GM21723 (cell line): ENCODE results near the gene PLPPR5.
"Not testable (repeated sequence)": the region's sequence is repeated elsewhere in the genome, so short reads cannot be mapped to it uniquely, and the experiment has no call there.

Experiments used
- ATAC-seq: cut with Tn5 transposase; IDR thresholded peaks from one replicate; pipeline ENCODE4 v1.9.1; 2021; ENCODE audit warnings: mild to moderate bottlenecking, moderate library complexity; ENCODE audit not compliant: unreplicated experiment

PLPPR5 gene, protein sequence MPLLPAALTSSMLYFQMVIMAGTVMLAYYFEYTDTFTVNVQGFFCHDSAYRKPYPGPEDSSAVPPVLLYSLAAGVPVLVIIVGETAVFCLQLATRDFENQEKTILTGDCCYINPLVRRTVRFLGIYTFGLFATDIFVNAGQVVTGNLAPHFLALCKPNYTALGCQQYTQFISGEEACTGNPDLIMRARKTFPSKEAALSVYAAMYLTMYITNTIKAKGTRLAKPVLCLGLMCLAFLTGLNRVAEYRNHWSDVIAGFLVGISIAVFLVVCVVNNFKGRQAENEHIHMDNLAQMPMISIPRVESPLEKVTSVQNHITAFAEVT

DNA sequence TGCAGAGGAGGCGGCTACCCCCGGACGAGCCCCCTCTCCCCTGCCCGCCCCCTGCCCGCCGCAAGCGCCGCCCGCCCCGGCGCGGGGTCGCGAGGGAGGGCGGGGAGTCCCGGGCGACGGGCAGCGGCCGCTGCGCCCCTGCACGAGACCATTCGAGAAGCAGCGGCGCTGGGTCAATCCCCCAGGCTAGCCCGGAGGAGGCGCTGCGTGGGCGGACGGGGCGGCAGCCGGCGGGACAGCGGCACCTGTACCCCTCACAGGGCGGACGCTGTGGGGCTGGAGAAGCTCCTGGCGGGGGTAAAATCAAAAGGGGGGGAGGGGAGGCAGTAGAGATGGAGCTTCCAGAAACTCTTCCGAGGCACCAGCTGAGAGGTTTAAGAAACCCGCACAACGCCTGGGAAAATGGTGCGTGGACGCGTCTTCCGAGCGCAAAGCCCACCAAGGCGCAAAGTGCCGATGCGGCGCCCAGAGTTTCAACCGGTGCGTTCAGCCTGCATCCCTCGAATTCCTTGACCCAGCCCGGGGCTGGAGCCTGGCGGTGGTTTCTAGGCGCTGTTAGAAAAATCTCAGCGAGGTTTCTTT is at the start of gene PLPPR5:
TSS of gene PLPPR5 (minus strand) at position 1 of the 582 bp plus-strand sequence. CDS start 190 bp downstream, outside the sequence.
- ATAC-seq, result no peak

DNA sequence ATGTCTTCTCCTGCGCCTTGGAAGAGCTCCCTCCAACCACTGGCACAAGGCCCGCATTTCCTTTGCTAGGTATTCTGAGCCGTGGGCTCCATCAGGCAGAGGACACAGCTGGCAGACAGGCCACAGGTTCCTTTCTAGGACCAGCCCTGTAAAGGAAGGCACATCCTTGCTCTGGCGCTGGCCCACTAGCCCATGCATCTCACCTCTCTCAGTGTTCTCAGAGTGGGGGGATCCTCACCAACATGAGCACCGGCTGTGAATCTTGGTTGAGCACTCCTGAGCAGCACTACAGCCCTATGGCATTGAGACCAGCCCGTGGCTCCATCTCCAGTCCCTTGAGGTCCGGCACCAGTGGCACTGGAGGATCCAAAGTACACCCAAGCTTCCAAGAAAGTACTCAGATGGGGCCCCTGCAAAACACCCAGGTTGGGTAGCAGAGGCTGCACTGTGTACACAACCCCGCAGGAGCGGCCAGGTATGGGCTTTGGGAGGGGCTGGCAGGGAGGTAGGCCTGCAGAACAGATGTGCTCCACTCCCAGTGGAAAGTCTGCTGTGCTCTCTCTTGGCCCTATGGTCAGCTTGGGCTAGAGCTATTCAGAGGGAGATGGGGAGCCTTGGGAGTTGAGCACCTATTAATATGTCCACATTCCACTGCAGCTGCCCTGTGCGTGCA is 47.1 kb upstream of the PLPPR5 start:
- ATAC-seq, result no peak

DNA sequence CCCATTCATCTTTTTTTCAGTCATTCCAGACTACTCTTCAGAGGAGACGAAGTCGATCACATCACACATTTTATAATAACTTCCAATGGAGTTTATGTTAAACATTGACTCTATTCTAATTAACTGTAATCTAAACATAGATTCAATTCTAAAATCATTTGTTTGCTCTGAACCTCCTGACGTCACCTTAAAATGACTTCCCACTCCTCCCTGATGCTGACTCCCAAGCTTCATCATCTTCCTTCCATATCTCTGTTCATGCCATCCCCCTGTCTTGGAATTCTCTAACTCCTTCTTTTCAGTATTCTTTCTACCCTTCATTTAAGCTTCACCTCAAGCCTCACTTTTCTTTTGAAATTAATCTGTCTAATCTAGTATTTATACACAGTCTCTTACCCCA is 45.1 kb upstream of the PLPPR5 start:
- ATAC-seq, result no peak

DNA sequence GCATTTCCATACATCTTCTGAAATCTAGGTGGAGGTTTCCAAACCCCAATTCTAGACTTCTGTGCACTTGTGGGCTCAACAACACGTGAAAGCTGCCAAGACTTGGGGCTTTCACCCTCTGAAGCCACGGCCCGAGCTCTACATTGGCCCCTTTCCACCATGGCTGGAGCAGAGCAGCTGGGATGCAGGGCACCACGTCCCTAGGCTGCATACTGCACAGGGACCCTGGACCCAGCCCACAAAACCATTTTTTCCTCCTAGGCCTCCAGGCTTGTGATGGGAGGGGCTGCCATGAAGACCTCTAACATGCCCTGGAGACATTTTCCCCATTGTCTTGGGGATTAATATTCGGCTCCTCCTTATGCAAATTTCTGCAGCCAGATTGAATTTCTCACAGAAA is 32.1 kb upstream of the PLPPR5 start:
- ATAC-seq, result not testable (repeated sequence)

DNA sequence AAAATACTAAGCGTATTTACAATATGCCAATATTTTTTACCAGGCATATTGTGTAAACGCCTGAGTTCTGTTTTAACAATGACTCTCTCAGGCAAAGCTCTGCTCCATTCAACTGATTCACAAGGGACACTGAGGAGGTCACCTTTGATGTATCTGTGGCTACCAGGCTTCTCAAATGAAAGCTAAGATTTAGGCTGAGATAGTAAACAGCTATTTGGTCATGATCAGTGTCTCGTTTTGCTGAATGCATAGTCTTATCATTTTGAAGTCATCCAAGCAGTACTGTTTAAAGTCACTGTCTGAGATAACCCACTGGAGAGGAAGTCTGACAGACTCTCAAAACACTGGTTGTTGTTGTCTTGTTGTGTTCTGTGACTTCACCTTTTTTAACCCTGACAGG is 13.7 kb upstream of the PLPPR5 start:
- ATAC-seq, result no peak

DNA sequence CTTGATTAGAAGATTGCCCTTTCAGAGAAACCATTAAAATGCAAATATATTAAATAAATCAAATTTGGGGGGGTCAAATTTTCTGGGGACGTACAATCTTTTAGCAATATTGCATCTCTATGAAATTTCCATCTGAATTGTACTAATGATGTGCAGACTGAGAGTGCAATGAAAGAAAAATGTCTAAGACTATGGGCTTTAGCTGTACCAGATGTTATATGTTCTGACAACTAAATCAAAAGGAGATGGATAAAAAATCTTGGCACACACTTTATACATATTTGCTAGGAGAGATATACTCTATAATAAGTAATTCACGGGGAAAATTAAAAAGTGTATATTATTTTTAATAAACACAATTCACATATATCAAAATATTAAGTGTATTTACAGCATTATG is 13.0 kb upstream of the PLPPR5 start:
- no peak for ATAC-seq

DNA sequence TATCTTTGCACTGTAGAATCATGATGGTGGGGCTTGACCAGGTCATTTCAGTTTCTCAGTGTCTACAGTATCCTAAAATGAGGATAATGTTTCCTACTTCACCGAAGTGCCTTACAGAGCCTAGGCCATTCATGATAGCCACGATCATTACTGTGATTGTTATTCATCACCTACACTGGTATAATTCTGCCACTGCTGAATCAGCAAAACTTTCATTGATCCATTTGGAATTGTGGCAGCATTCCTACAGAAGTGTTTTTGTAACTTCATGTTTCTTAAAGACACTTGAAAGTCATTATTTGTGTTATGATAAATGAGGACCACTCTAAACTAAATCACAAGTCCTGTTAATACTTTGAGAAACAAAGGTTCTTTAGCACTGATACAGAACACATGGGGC is 6.0 kb upstream of the PLPPR5 start:
- no peak for ATAC-seq

DNA sequence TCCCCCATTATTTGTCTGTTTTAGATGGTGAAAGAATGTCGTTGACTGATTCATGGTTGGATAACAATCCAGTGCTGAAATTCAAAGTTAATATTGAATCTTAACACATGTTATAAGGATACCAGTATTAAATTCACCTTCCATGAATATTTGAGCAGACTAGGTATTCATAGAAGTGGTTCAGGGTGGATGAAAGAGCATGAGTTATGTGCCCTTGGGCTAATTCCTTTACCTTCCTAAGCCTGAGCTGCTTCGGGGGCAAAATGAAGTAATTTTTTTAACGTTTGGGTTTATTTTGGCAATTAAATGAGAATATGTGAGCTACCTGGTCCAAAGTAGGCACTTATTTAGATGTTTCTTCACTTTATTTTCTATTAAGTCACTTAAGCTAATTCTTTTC is 2.7 kb upstream of the PLPPR5 start:
- no peak for ATAC-seq

DNA sequence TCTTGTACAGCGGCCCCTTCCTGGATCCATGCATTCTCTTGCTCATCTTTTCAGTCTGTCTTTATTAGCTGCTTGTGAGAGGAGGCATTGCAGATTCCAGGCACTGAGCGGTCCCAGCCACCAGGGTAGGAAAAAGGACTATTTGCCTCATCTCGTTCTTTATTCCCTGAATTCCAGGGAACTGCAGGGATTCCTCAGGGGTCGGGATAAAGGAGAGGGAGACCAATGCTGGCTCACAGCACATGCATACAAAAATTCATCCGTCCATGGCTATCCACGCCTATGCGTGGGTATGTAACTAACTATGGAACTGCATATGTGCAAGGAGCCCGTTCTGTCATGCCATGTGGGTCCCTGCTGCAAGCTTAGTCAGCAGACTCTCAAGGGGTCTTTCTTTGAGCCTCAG is 879 bp upstream of the PLPPR5 start:
- no peak for ATAC-seq

DNA sequence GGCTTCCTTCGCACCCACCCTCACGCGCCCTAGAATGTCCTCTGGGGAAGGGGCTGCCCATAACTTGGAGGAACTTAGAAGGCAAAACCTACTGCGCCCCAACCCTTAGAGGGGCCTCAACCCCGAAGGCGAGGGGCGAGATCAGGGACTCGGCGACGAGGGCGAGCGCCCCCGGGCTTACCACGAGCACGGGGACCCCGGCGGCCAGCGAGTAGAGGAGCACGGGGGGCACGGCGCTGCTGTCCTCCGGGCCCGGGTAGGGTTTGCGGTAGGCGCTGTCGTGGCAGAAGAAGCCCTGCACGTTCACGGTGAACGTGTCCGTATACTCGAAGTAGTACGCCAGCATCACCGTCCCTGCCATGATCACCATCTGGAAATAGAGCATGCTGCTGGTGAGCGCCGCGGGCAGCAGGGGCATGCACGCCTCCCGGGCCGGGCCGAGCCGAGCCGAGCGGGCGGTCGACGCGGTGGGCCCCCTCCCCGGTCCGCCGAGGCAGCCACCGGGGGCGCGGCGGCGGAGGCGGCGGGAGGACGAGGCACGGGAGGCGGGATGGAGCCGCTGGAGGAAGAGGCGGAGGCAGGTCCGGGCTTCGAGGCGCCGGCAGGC is 304 bp downstream of the PLPPR5 start:
- ATAC-seq, result no peak

DNA sequence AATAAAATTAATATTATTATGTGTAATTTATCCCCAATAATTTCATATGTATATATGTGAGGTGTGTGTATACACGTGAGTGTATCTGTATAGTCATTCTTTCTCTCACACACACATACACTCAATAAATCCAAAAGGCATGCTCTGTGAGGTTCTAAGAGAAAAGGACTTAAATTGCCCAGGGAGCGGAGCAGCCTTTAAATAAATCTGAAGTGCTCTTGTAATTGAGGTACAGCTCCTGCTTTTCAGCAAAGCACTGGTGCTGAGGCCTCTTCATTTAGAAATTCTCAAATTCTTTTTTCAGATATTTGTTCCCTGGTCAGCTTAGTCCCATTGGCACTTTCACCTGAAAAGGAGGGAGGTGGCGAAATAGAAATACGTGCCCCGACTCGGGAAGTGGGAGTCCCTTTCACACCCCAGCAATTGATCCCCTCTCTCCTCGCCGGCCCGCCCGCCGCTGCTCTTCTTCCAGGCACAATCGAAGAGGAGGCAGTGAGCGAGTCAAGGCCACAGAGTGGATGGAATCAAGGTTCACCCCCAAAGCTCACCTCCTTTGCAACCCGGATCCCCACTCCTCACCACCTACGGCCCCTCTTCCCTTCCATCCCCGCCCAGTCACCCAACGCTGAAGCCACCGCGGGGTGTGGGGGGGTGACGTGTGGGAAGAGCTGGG is 944 bp downstream of the PLPPR5 start:
- ATAC-seq, result no peak

DNA sequence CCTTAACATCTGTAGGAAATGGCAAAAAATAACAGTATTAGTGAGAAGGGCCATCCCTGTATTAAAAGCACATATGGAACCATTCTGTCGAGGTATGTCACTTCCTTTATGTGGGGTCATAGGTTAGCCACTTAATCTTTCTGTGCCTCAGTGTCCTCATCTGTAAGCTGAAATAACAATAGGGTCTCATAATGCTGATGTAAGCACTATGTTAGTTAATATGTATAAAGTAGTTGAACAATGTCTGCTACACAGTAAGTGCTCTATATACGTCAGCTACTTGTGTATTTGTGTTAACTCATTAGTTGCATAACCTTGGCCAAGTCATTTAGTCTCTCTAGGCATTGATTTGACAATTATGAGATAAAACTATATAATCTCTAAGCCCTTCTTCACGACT is 11.8 kb downstream of the PLPPR5 start:
- ATAC-seq, result no peak

DNA sequence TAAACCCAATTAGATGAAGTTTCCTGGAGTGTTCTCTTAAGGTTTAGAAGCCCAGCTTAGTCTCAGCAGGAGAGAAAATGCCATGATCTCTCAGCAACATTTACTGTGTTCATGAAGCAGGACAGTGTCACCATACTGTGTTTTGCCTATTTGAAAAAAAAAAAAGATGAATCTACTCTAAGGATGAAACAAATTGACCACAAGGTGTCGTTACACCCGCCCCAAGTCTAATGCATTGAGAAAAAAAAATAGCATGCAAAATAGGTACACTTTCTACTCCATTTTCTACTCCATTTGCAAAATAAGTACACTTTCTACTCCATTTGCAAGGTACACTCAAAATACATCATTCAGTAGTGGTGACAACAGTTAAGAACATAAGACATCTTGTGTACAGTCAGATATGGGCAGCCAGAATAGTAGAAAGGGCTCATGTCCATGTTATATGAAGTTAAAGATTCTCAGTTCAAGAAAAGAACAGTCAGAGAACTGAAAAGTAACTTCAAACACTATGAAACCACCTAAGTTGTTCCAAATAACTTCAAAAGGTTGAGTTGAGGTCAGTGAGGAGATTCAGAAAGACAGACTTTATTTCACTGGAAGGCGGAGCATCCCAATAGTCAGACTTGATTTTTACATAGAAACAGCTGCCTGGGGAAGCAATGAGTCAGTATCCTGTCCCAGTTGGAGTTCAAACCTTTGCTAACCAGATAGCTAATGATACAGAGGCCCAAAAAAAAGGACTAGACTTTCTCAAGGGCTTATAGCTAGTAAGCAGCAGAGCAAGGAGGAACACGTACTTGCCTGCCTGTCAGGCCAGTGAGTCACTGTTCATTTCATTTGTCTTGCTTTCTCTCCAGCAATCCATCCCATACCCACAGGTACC is 13.3 kb downstream of the PLPPR5 start:
- peak; percentile 82 for ATAC-seq

DNA sequence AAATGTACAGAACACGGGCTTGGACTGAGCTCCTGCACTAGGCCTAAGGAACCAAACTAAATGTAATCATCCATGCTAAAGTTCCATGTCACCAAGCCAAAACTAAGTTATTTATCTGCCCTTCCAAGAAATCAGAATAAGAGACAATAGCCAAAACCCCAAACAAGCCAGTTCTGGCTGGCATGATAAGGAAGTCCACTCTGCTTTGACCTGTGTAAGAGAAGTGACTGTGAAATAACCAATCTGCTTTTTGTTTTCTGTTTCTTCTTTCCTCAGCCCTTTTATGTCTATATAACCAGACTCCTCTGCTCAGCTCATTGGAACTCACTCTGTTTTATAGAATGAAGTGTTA is 15.1 kb downstream of the PLPPR5 start:
- ATAC-seq, result no peak

DNA sequence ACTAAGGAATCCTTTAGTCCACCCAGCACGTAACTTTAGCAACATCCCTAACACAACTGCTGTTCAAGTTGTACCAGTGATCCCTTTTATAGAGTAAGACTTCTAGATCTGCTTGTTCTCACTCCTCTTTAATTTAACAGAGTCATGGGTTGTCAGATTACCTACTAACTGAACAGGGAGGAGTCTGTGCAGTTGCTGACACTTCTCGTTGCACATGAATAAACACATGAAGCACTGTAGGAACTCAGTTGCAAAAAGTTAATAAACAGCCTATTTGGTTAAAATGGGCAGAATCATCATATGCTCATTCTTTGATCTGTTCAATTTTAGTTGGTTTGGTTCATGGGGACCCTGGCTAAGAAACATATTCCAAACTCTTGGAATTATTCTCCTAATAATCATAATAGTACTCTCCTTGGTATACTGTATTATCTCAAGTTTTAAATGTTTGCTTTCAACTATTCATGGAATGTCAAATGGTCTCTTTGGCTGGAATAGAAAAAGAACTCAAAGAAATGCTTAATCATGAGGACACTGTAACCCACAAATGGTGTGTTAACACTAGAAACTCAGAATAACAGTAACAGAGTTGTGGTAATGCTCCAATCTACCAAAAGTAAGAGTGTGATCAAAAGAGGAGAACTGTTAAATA is 15.6 kb downstream of the PLPPR5 start:
- no peak for ATAC-seq

DNA sequence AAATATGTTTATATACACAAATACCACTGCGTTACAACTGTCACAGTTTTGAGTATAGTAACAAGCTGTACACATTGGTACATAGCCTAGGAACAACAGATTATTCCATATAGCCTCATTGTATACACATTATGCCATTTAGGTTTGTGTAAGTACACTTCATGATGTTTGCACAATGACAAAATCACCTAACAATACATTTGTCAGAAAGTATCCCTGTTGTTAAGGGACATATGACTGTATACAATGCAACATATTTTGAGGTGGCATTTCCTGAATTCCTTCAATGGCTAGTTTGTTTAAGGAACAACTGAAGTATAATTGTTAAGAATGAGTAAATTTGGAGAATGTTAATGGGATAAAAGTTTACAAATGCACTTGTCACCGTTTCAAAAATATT is 19.0 kb downstream of the PLPPR5 start:
- ATAC-seq, result no peak

DNA sequence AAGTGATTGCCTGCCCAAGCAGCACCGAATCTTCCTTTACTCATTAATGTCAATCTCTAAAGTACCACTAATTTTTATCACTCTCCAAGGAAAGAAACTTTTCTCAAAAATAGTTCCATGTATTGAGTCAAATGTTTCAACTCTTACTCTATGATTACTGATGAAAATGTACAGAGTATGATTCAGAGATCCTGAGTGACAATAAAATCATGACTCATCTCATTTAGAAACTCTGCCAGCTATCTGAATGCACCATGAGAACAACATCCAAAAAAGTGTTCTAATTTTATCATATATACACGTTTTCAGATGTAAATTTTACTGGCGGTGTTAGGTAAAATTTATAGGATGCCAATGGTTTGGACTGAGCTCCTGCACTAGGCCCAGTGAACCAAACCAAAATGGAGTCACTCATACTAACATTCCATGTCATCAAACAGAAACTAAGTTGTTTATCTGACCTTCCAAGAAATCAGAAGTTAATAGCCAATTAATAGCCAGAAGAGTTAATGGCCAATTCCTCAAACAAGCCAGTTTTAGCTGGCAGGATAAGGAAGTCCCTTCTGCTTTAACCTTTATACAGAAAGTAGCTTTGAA is 22.6 kb downstream of the PLPPR5 start:
- no peak for ATAC-seq

DNA sequence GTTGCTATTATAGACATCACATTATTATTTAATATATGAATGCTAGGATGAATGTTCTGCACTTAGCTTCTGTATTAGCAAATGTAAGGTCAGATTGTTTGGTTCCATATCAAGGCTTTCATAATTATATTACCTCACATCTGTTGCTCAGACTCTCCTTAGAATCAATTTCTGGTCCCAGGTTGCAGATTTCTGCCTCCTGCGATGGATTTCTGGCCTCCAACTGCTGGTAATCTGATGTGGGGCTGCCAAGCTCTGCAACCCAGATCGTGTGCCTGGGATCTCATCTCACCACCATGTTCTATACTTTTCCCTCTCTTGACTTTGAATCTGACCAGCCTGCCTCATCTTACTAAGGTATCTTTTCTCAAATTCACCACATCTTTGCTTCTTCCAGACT is 25.2 kb downstream of the PLPPR5 start:
- ATAC-seq, result no peak

DNA sequence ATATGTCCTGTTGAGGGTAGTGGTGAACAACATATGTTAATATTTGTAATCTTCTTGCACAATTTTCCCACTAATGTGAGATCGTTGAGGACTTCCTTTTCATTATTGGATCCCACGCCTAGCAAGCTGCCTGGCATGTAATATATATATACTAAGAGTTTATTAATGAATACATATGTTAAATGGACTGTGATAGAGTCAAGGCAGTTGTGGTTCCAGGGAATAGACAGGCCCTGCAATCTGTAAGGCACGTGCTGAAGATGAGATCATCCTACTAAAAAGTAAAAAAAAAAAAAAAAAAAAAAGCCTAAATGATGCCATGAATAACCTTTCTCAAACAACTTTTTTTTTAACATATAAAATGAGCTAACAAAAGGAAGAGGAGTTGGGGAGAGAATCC is 28.9 kb downstream of the PLPPR5 start:
- no peak for ATAC-seq

DNA sequence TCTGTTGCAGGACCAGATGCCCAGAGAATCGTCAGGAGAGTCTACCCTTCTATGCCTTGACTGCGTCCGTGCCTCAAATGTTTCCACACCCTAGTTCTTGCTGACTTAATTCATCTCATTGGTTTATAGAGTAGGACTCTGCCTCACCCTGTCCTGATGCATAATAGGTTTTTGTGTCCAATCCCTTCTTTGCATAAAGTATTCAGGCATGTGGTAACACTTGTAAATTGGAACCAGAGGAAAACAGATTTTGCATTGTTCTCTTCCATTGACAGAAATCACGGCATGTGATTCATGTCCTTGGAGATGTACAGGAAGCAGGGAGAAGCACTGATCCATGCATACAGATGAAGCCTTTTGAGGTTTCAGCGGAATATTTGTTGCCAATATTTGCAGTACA is 29.5 kb downstream of the PLPPR5 start:
- no peak for ATAC-seq
